MCF 10A (cell line): Measurements from ENCODE around the gene THSD7B. TPM values are rescaled to one million over a fixed set of nuclear protein-coding genes. Genes with fewer than 3 reads are reported as not detected.

Source experiments
- BruUV-seq: library from RNA; stranded (reverse); fragments of 400-500 nt; replicated peaks from 2 replicates; lab custom pipeline; 2021; lab: Mats Ljungman, UMichigan
- CTCF ChIA-PET: fragments of 300-600 bp; sonication (Branson Sonifier 250); formaldehyde crosslinking; extraction: SDS; loops from one replicate; lab custom pipeline; 2021; ENCODE audit warnings: antibody characterized with exemption, inconsistent platforms; lab: Yijun Ruan, JAX
- POLR2A ChIA-PET: fragments of 300-600, 350-650 bp; sonication (Branson Sonifier 250); formaldehyde crosslinking; extraction: SDS; loops from one replicate; lab custom pipeline; 2020; ENCODE audit warnings: antibody characterized with exemption, inconsistent platforms; lab: Yijun Ruan, JAX
- DNase-seq: peaks from one replicate; pipeline ENCODE4 v3.0.0-alpha.2; 2018; ENCODE audit not compliant: unreplicated experiment
- H3K27ac Mint-ChIP-seq: one replicate; pipeline ENCODE4 v1.8.0; 2022; ENCODE audit warnings: mild to moderate bottlenecking, low read depth, mixed read lengths; ENCODE audit not compliant: unreplicated experiment
- H3K27me3 Mint-ChIP-seq: one replicate; pipeline ENCODE4 v1.8.0; 2022; ENCODE audit warnings: mixed read lengths; ENCODE audit not compliant: insufficient read depth, unreplicated experiment
- H3K36me3 Mint-ChIP-seq: one replicate; pipeline ENCODE4 v1.8.0; 2022; ENCODE audit warnings: mild to moderate bottlenecking, moderate library complexity, mixed read lengths; ENCODE audit not compliant: insufficient read depth, unreplicated experiment
- H3K4me1 Mint-ChIP-seq: one replicate; pipeline ENCODE4 v1.8.0; 2022; ENCODE audit warnings: mixed read lengths; ENCODE audit not compliant: insufficient read depth, unreplicated experiment
- H3K4me3 Mint-ChIP-seq: one replicate; pipeline ENCODE4 v1.8.0; 2022; ENCODE audit warnings: mild to moderate bottlenecking, moderate library complexity, mixed read lengths; ENCODE audit not compliant: unreplicated experiment
- H3K9me3 Mint-ChIP-seq: one replicate; pipeline ENCODE4 v1.8.0; 2022; ENCODE audit warnings: mixed read lengths; ENCODE audit not compliant: unreplicated experiment
- intact Hi-C: fragments of 100-400 bp; cut with micrococcal nuclease; formaldehyde crosslinking; loops from 2 replicates; pipeline ENCODE4 v1.14.1; 2022
- total RNA-seq: library from RNA; stranded (reverse); gene quantifications from 2 replicates; pipeline ENCODE4 v1.2.3, GENCODE V29; 2022
- TF ChIP-seq, protein P1 (sequence below): fragments of 200-600 bp; IDR thresholded peaks from one replicate; pipeline ENCODE4 v1.8.0; 2022; ENCODE audit warnings: antibody characterized with exemption, mild to moderate bottlenecking; ENCODE audit not compliant: unreplicated experiment

The THSD7B gene
- total RNA-seq, 1 experiment from 2014 or later: not detected

GRCh38 chr2:137107904-137108303 is 342.6 kb downstream of the THSD7B start:
- TF ChIP-seq, protein P1, sequence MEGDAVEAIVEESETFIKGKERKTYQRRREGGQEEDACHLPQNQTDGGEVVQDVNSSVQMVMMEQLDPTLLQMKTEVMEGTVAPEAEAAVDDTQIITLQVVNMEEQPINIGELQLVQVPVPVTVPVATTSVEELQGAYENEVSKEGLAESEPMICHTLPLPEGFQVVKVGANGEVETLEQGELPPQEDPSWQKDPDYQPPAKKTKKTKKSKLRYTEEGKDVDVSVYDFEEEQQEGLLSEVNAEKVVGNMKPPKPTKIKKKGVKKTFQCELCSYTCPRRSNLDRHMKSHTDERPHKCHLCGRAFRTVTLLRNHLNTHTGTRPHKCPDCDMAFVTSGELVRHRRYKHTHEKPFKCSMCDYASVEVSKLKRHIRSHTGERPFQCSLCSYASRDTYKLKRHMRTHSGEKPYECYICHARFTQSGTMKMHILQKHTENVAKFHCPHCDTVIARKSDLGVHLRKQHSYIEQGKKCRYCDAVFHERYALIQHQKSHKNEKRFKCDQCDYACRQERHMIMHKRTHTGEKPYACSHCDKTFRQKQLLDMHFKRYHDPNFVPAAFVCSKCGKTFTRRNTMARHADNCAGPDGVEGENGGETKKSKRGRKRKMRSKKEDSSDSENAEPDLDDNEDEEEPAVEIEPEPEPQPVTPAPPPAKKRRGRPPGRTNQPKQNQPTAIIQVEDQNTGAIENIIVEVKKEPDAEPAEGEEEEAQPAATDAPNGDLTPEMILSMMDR: no peak
- H3K27ac Mint-ChIP-seq: no peak overlapping the region
- H3K4me1 Mint-ChIP-seq: no peaks in the 10 kb centered on the region
- peaks cover 10% of the 10 kb centered on the region for H3K9me3 Mint-ChIP-seq
- DNase-seq: no peak
- no peaks in the 10 kb centered on the region for H3K36me3 Mint-ChIP-seq
- intact Hi-C loops: no loop called here
- CTCF ChIA-PET: interaction anchor here (0.8 kb wide), 1 partner anchor 9 kb away, joined by 3 read pairs; no protein-coding TSS in a partner anchor
- H3K4me3 Mint-ChIP-seq: no peak overlapping the region
- BruUV-seq: no TSS peak
- H3K27me3 Mint-ChIP-seq: no peaks in the 10 kb centered on the region
- POLR2A ChIA-PET: no interaction called here

- ChIA-PET CTCF (no interaction called here), POLR2A (no interaction called here)
- TF ChIP-seq, protein P1: no peak
- Mint-ChIP-seq H3K4me1 (no peaks in the 10 kb centered on the region), H3K36me3 (no peaks in the 10 kb centered on the region), H3K4me3 (no peak overlapping the region), H3K27ac (no peak overlapping the region), H3K9me3 (no peaks in the 10 kb centered on the region), H3K27me3 (no peaks in the 10 kb centered on the region)
- no peak for DNase-seq
- BruUV-seq: no TSS peak
- intact Hi-C loops: no loop called here
Observed at GRCh38 chr2:137111896-137112295, 346.6 kb downstream of the THSD7B start.

- Mint-ChIP-seq H3K27ac (peak overlapping the region; percentile 63), H3K4me3 (no peak overlapping the region)
- DNase-seq: no peak
Observed at GRCh38 chr2:137115081-137115794, 349.9 kb downstream of the THSD7B start.

GRCh38 chr2:137115795-137116089 is 350.4 kb downstream of the THSD7B start:
- TF ChIP-seq, protein P1: no peak
- Mint-ChIP-seq H3K27me3 (no peaks in the 10 kb centered on the region), H3K27ac (no peak overlapping the region), H3K36me3 (no peaks in the 10 kb centered on the region), H3K4me1 (peaks cover 5% of the 10 kb centered on the region), H3K4me3 (no peak overlapping the region), H3K9me3 (no peaks in the 10 kb centered on the region)
- POLR2A ChIA-PET: no interaction called here
- CTCF ChIA-PET: no interaction called here
- no peak for DNase-seq
- intact Hi-C loops: no loop called here
- BruUV-seq: no TSS peak

More at GRCh38 chr2:137115081-137115794, 349.9 kb downstream of the THSD7B start:
- H3K27me3 Mint-ChIP-seq: no peaks in the 10 kb centered on the region
- no peaks in the 10 kb centered on the region for H3K9me3 Mint-ChIP-seq
- CTCF ChIA-PET: no interaction called here
- TF ChIP-seq, protein P1: no peak
- H3K36me3 Mint-ChIP-seq: no peaks in the 10 kb centered on the region
- POLR2A ChIA-PET: interaction anchor here (0.7 kb wide), 1 partner anchor 1159 kb away, joined by 3 read pairs; no protein-coding TSS in a partner anchor
- intact Hi-C loops: no loop called here
- no TSS peak for BruUV-seq
- H3K4me1 Mint-ChIP-seq: peaks cover 5% of the 10 kb centered on the region
